ENCODE measurements around the gene PALM. TPM values are rescaled to one million over a fixed set of nuclear protein-coding genes. Genes with fewer than 3 reads are reported as not detected.

The PALM gene
- polyA plus RNA-seq, 1 donor (not counting 4 experiments of a cell fraction or from before 2014, with no cell fraction given) = not detected

DNA sequence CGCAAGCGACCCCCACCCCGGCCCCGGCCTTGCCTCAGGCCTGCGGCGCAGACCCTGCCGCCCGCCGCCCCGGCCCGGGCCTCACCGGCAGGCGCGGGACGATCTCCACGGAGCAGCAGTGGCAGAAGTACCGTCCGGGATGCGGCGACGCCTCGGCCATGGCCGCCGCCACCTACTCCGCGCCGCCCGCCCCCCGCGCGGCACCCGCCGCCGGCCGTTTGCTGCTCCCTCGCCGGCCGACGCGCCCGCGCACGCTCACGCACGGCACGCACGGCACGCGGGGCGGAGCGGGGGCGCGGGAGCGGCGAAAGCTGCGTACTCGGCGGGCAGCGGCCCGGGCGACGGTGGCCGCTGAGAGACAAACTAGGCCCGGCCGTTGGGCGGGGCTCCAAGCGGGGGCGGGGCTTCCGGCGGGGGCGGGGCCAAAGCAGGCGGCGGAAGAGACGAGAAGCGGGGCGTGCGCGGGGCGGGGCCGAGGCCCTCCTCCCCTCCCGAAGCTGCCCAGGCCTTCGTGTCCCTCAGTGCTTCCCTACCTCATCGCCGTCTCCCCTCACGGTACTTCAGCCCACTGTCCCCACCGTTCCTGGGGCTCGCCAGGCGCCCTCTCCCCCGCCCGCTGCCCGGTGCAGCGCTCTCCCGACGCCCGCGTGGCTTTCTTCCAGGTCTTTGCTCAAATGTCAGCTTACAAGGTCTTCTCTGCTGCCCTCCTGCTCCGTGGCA lies 45.6 kb upstream of the PALM start, which contains the start of gene RNF126:
Gene RNF126, minus strand, starts transcription at position 253 of the 720 bp plus-strand sequence. Its CDS starts 93 bp downstream, at position 160.
- H3K4me1 ChIP-seq (ENCODE audit: control insufficient read depth, extremely low read depth, insufficient read depth, low read length) = peaks cover 48% of the 10 kb centered on the region
- no peak for DNase-seq (ENCODE audit: low read depth, low spot score)

DNA sequence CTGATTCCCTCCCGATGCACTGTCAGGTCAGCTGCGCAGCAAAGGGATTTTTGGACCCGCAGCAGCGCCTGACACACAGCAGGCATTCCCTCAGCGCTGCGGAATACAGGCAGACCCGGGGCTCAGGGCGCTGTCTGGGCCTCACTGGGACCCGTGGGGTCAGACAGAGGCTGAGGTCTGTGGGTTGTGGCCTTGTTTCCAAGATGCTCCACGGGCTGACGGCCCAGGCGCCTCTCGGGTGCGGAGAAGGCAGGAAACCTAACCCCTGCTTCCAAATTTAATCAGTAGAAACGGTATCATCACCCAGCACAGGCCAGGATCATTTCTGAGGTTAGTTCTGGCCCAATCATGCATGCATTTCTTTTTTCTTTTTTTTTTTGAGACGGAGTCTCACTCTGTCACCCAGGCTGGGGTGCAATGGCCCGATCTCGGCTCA lies 45.0 kb upstream of the PALM start:
- Histone ChIP-seq H3K4me3 (ENCODE audit: control insufficient read depth in 2 of 3, extremely low read depth in 1 of 3, insufficient read depth in 2 of 3, low read depth in 1 of 3, low read length in 3 of 3) (peak overlapping the region; percentile 46 to 70 (median 70)), H3K9me3 (ENCODE audit: control insufficient read depth, low read depth, low read length) (no peaks in the 10 kb centered on the region), H3K27ac (ENCODE audit: control insufficient read depth, insufficient read depth, low read length) (peak overlapping the region; percentile 69), H3K9ac (ENCODE audit: control insufficient read depth, extremely low read depth, insufficient read depth, low read length) (peak overlapping the region; percentile 86), H3K27me3 (ENCODE audit: control insufficient read depth, extremely low read depth, insufficient read depth, low read length) (no peaks in the 10 kb centered on the region), H4K20me1 (ENCODE audit: control insufficient read depth, extremely low read depth, insufficient read depth, low read length) (peaks cover 27% of the 10 kb centered on the region), H2AFZ (ENCODE audit: control insufficient read depth, low read length) (peak overlapping the region; percentile 87), H3K79me2 (ENCODE audit: control insufficient read depth, insufficient read depth, low read length) (peaks cover 43% of the 10 kb centered on the region), H3K4me2 (ENCODE audit: control insufficient read depth, extremely low read depth, insufficient read depth, low read depth, low read length) (peak overlapping the region; percentile 82), H3K36me3 (ENCODE audit: control insufficient read depth in 2 of 2, extremely low read depth in 1 of 2, insufficient read depth in 2 of 2, low read length in 2 of 2) (peaks cover under 1 to 2% of the 10 kb centered on the region in 2 experiments), H3K9me1 (ENCODE audit: control insufficient read depth, extremely low read depth, insufficient read depth, low read length) (peaks cover 2% of the 10 kb centered on the region), H3K4me1 (ENCODE audit: control insufficient read depth, extremely low read depth, insufficient read depth, low read length) (peaks cover 43% of the 10 kb centered on the region)
- dilution Hi-C loops (cut with MboI; ENCODE audit: extremely low pct_ligation_motif_present, low sequenced_read_pairs) = no loop called here
- DNase-seq (ENCODE audit: low read depth, low spot score) (no peak), FAIRE-seq (no peak)
- TF ChIP-seq, protein P1, sequence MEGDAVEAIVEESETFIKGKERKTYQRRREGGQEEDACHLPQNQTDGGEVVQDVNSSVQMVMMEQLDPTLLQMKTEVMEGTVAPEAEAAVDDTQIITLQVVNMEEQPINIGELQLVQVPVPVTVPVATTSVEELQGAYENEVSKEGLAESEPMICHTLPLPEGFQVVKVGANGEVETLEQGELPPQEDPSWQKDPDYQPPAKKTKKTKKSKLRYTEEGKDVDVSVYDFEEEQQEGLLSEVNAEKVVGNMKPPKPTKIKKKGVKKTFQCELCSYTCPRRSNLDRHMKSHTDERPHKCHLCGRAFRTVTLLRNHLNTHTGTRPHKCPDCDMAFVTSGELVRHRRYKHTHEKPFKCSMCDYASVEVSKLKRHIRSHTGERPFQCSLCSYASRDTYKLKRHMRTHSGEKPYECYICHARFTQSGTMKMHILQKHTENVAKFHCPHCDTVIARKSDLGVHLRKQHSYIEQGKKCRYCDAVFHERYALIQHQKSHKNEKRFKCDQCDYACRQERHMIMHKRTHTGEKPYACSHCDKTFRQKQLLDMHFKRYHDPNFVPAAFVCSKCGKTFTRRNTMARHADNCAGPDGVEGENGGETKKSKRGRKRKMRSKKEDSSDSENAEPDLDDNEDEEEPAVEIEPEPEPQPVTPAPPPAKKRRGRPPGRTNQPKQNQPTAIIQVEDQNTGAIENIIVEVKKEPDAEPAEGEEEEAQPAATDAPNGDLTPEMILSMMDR (optimal IDR thresholded peaks at IDR 0.05 in 1 of 3, IDR thresholded peaks at IDR 0.05 in 1 of 3, conservative IDR thresholded peaks at IDR 0.05 in 1 of 3; ENCODE audit: extremely low read depth in 1 of 3, insufficient read depth in 2 of 3, low read length in 3 of 3) = no peak
- TF ChIP-seq EZH2 (IDR thresholded peaks at IDR 0.05; ENCODE audit: low read length) = no peak

More for the DNA sequence above, 45.6 kb upstream of the PALM start, which contains the start of gene RNF126:
- no peak for FAIRE-seq
- H3K4me3 ChIP-seq (ENCODE audit: control insufficient read depth in 2 of 3, extremely low read depth in 1 of 3, insufficient read depth in 2 of 3, low read depth in 1 of 3, low read length in 3 of 3) = peak within 1 kb of the TSS; percentile 84 to 96 (median 85)
- H3K27me3 ChIP-seq (ENCODE audit: control insufficient read depth, extremely low read depth, insufficient read depth, low read length) = no peaks in the 10 kb centered on the region
- TF ChIP-seq, protein P1 (optimal IDR thresholded peaks at IDR 0.05 in 1 of 3, IDR thresholded peaks at IDR 0.05 in 1 of 3, conservative IDR thresholded peaks at IDR 0.05 in 1 of 3; ENCODE audit: extremely low read depth in 1 of 3, insufficient read depth in 2 of 3, low read length in 3 of 3) = no peak
- no peak for TF ChIP-seq EZH2 (IDR thresholded peaks at IDR 0.05; ENCODE audit: low read length)
- peak within 1 kb of the TSS; percentile 87 for H2AFZ ChIP-seq (ENCODE audit: control insufficient read depth, low read length)
- no peaks in the 10 kb centered on the region for H3K9me3 ChIP-seq (ENCODE audit: control insufficient read depth, low read depth, low read length)
- H3K4me2 ChIP-seq (ENCODE audit: control insufficient read depth, extremely low read depth, insufficient read depth, low read depth, low read length) = peak within 1 kb of the TSS; percentile 99
- peaks cover 49% of the 10 kb centered on the region for H3K79me2 ChIP-seq (ENCODE audit: control insufficient read depth, insufficient read depth, low read length)
- H3K9ac ChIP-seq (ENCODE audit: control insufficient read depth, extremely low read depth, insufficient read depth, low read length) = peak within 1 kb of the TSS; percentile 86
- peaks cover 6% of the 10 kb centered on the region for H3K9me1 ChIP-seq (ENCODE audit: control insufficient read depth, extremely low read depth, insufficient read depth, low read length)
- H4K20me1 ChIP-seq (ENCODE audit: control insufficient read depth, extremely low read depth, insufficient read depth, low read length) = peaks cover 32% of the 10 kb centered on the region
- peak within 1 kb of the TSS; percentile 96 for H3K27ac ChIP-seq (ENCODE audit: control insufficient read depth, insufficient read depth, low read length)
- peaks cover 3 to 8% of the 10 kb centered on the region in 2 experiments for H3K36me3 ChIP-seq (ENCODE audit: control insufficient read depth in 2 of 2, extremely low read depth in 1 of 2, insufficient read depth in 2 of 2, low read length in 2 of 2)
- dilution Hi-C loops (cut with MboI; ENCODE audit: extremely low pct_ligation_motif_present, low sequenced_read_pairs) = no loop called here
